ENCODE data around the gene P2RY2. TPM values are rescaled to one million over a fixed set of nuclear protein-coding genes. Genes with fewer than 3 reads are reported as not detected.

The P2RY2 gene
- total RNA-seq, 1 donor from 2014 or later, result 12.1 TPM

GRCh38 chr11:73221451-73221850, 3.4 kb downstream of the P2RY2 start:
- H3K36me3 Mint-ChIP-seq, result peaks cover 3% of the 10 kb centered on the region
- H3K9me3 Mint-ChIP-seq, result no peaks in the 10 kb centered on the region
- peaks cover 45% of the 10 kb centered on the region for H3K27me3 Mint-ChIP-seq
- DNase-seq (ENCODE audit: extremely low spot score, unreplicated experiment), result no peak
- TF ChIP-seq CTCF (conservative IDR thresholded peaks at IDR 0.05), result no peak
- no peak overlapping the region for H3K27ac Mint-ChIP-seq
- peaks cover 31% of the 10 kb centered on the region for H3K4me1 Mint-ChIP-seq (ENCODE audit: unreplicated experiment)
- H3K4me3 Mint-ChIP-seq, result no peak overlapping the region

- H3K4me3 Mint-ChIP-seq, result no peak overlapping the region
- peaks cover 27% of the 10 kb centered on the region for H3K4me1 Mint-ChIP-seq (ENCODE audit: unreplicated experiment)
- H3K36me3 Mint-ChIP-seq, result peaks cover 3% of the 10 kb centered on the region
- H3K27ac Mint-ChIP-seq, result no peak overlapping the region
- DNase-seq (ENCODE audit: extremely low spot score, unreplicated experiment), result no peak
- H3K9me3 Mint-ChIP-seq, result no peaks in the 10 kb centered on the region
- no peak for TF ChIP-seq CTCF (conservative IDR thresholded peaks at IDR 0.05)
- H3K27me3 Mint-ChIP-seq, result peaks cover 41% of the 10 kb centered on the region
Measured at GRCh38 chr11:73221996-73222395, 3.9 kb downstream of the P2RY2 start.

GRCh38 chr11:73223998-73224730, 6.1 kb downstream of the P2RY2 start:
- DNase-seq (ENCODE audit: extremely low spot score, unreplicated experiment), result no peak
- no peaks in the 10 kb centered on the region for H3K9me3 Mint-ChIP-seq
- TF ChIP-seq CTCF (conservative IDR thresholded peaks at IDR 0.05), result no peak
- peaks cover 3% of the 10 kb centered on the region for H3K36me3 Mint-ChIP-seq
- H3K27ac Mint-ChIP-seq, result peak overlapping the region; percentile 79
- H3K4me1 Mint-ChIP-seq (ENCODE audit: unreplicated experiment), result peaks cover 36% of the 10 kb centered on the region
- H3K4me3 Mint-ChIP-seq, result no peak overlapping the region
- peaks cover 28% of the 10 kb centered on the region for H3K27me3 Mint-ChIP-seq

- TF ChIP-seq CTCF (conservative IDR thresholded peaks at IDR 0.05), result no peak
- H3K27ac Mint-ChIP-seq, result peak overlapping the region; percentile 79
- peaks cover 20% of the 10 kb centered on the region for H3K27me3 Mint-ChIP-seq
- H3K9me3 Mint-ChIP-seq, result no peaks in the 10 kb centered on the region
- no peak overlapping the region for H3K4me3 Mint-ChIP-seq
- DNase-seq (ENCODE audit: extremely low spot score, unreplicated experiment), result no peak
- peaks cover 3% of the 10 kb centered on the region for H3K36me3 Mint-ChIP-seq
- H3K4me1 Mint-ChIP-seq (ENCODE audit: unreplicated experiment), result peaks cover 41% of the 10 kb centered on the region
Measured at GRCh38 chr11:73225001-73225686, 7.1 kb downstream of the P2RY2 start.

- no peak for DNase-seq (ENCODE audit: extremely low spot score, unreplicated experiment)
Measured at GRCh38 chr11:73225851-73226250, 7.8 kb downstream of the P2RY2 start.

More at GRCh38 chr11:73225851-73226250, 7.8 kb downstream of the P2RY2 start:
- peaks cover 13% of the 10 kb centered on the region for H3K27me3 Mint-ChIP-seq
- peak overlapping the region; percentile 32 for H3K4me3 Mint-ChIP-seq
- TF ChIP-seq CTCF (conservative IDR thresholded peaks at IDR 0.05), result no peak
- peak overlapping the region; percentile 42 for H3K27ac Mint-ChIP-seq
- H3K9me3 Mint-ChIP-seq, result no peaks in the 10 kb centered on the region
- H3K4me1 Mint-ChIP-seq (ENCODE audit: unreplicated experiment), result peaks cover 46% of the 10 kb centered on the region
- peaks cover 3% of the 10 kb centered on the region for H3K36me3 Mint-ChIP-seq

Data from type B pancreatic cell (in vitro differentiated cells).